Mesothelial cell of epicardium (in vitro differentiated cells): Measurements from ENCODE around the gene PTPRCAP. TPM values are rescaled to one million over a fixed set of nuclear protein-coding genes. Genes with fewer than 3 reads are reported as not detected.
"Not testable (repeated sequence)": the region's sequence is repeated elsewhere in the genome, so short reads cannot be mapped to it uniquely, and the experiment has no call there.

Experiments
- DNase-seq, 2 experiments: peaks; one replicate each; pipeline ENCODE4 v3.0.0; 2021; ENCODE audit warnings: low spot score in 2 of 2; ENCODE audit not compliant: unreplicated experiment in 2 of 2
- H3K27ac Mint-ChIP-seq: 2 replicates; pipeline ENCODE4 v1.8.0; 2021; ENCODE audit warnings: mixed read lengths
- H3K27me3 Mint-ChIP-seq: 2 replicates; pipeline ENCODE4 v1.8.0; 2021; ENCODE audit warnings: low read depth, mixed read lengths
- H3K36me3 Mint-ChIP-seq: 2 replicates; pipeline ENCODE4 v1.8.0; 2021; ENCODE audit warnings: mixed read lengths
- H3K4me1 Mint-ChIP-seq: 2 replicates; pipeline ENCODE4 v1.8.0; 2021; ENCODE audit warnings: mixed read lengths
- H3K4me3 Mint-ChIP-seq: 2 replicates; pipeline ENCODE4 v1.8.0; 2021; ENCODE audit warnings: mild to moderate bottlenecking, moderate library complexity, mixed read lengths
- H3K9me3 Mint-ChIP-seq: 2 replicates; pipeline ENCODE4 v1.8.0; 2021; ENCODE audit warnings: mixed read lengths
- CTCF ChIP-seq: fragments of 200-600 bp; sonication (generic); IDR thresholded peaks from one replicate; pipeline ENCODE4 v1.5.0; 2021; ENCODE audit warnings: antibody characterized with exemption; ENCODE audit not compliant: unreplicated experiment
- total RNA-seq: library from RNA; stranded (reverse); gene quantifications from 3 replicates; pipeline ENCODE4 v1.2.1, GENCODE V29; 2021

The PTPRCAP gene
- total RNA-seq, 1 donor from 2014 or later: 1.8 TPM

DNA sequence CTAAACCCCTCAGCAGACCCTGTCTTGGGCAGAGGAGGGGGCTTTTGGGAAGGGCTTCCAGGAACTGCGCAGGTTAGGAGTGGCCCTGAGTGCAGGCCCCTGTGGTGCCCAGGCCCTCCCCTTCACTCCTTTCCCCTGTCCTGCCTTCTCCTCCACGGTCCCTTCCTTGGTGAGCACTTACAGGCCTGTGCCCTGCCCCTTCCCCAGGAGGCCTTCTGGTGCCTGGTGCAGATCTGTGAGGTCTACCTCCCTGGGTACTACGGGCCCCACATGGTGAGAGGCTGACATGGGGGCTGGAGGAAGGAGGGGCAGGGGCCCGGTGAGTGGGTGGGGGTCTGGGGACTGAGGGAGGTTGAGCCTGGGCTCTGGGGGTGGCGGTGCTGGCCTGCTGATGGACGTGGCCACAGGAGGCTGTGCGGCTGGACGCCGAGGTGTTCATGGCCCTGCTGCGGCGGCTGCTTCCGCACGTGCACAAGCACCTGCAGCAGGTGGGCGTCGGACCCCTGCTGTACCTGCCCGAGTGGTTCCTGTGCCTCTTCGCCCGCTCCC is 31.0 kb downstream of the PTPRCAP start:
- H3K9me3 Mint-ChIP-seq: no peaks in the 10 kb centered on the region
- TF ChIP-seq CTCF: no peak
- H3K27me3 Mint-ChIP-seq: peaks cover 20% of the 10 kb centered on the region
- no peak overlapping the region for H3K27ac Mint-ChIP-seq
- H3K4me3 Mint-ChIP-seq: no peak overlapping the region
- H3K4me1 Mint-ChIP-seq: peaks cover 9% of the 10 kb centered on the region
- no peak for DNase-seq
- no peaks in the 10 kb centered on the region for H3K36me3 Mint-ChIP-seq

GRCh38 chr11:67405688-67406339 is 31.7 kb downstream of the PTPRCAP start:
- no peak for DNase-seq
- Mint-ChIP-seq H3K4me1 (peaks cover 10% of the 10 kb centered on the region), H3K27ac (no peak overlapping the region), H3K36me3 (no peaks in the 10 kb centered on the region), H3K27me3 (peaks cover 15% of the 10 kb centered on the region), H3K4me3 (no peak overlapping the region), H3K9me3 (no peaks in the 10 kb centered on the region)
- TF ChIP-seq CTCF: no peak

GRCh38 chr11:67405196-67405567 is 32.3 kb downstream of the PTPRCAP start:
- no peak for TF ChIP-seq CTCF
- Mint-ChIP-seq H3K4me1 (peaks cover 15% of the 10 kb centered on the region), H3K27ac (no peak overlapping the region), H3K27me3 (peaks cover 12% of the 10 kb centered on the region), H3K4me3 (no peak overlapping the region), H3K36me3 (no peaks in the 10 kb centered on the region), H3K9me3 (no peaks in the 10 kb centered on the region)
- DNase-seq: no peak

DNA sequence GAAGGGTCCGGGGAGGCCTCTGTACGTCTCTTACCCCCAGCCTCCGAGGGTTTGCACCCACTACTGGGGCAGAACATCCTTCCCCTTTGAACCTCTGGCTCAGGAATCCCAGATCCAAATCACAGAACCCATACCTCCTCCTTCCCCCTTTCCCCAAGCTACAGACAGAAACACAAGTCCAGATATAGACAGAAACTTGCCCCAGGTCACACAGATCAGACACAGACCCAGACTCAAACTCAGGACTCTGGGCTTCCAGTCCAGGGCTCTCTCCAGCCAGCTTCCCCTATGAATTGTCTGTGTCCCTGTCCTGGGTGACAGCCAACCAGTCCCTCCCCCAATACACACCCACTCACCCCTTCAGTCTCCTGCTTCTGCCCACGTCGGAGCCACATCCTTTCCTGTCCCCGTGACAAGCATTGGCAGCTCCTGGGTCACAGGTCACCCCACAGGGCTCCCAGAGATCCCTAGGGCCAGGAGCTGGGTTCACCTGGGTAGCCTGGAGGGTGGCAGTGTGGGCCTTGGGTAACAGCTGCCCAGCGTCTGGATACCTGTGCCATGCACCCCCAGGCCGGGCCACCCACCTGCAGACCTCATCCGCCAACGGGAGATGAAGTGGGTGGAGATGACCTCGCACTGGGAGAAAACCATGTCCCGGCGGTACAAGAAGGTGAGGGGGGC is 32.8 kb downstream of the PTPRCAP start:
- TF ChIP-seq CTCF: no peak
- Mint-ChIP-seq H3K36me3 (no peaks in the 10 kb centered on the region), H3K9me3 (no peaks in the 10 kb centered on the region), H3K4me3 (no peak overlapping the region), H3K27me3 (peaks cover 10% of the 10 kb centered on the region), H3K4me1 (peaks cover 17% of the 10 kb centered on the region), H3K27ac (no peak overlapping the region)
- DNase-seq: no peak

DNA sequence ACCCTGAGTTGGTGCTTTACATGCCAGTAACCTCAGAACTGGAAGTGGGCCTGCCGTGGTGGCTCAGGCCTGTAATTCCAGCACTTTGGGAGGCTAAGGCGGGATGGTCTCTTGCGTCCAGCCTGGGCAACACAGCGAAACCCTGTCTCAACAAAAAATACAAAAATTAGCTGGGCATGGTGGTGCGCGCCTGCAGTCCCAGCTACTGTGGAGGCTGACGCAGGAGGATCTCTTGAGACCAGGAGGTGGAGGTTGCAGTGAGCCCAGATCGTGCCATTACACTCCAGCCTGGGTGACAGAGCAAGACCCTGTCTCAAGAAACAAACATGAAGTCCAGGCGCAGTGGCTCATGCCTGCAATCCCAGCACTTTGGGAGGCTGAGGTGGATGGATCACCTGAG is 34.4 kb downstream of the PTPRCAP start:
- H3K36me3 Mint-ChIP-seq, H3K4me3 Mint-ChIP-seq: not testable (repeated sequence)

GRCh38 chr11:67402192-67402839 is 35.2 kb downstream of the PTPRCAP start:
- peaks cover 17% of the 10 kb centered on the region for H3K4me1 Mint-ChIP-seq
- H3K27ac Mint-ChIP-seq: peak overlapping the region; percentile 81
- not testable (repeated sequence) for H3K9me3 Mint-ChIP-seq, H3K27me3 Mint-ChIP-seq, DNase-seq, H3K36me3 Mint-ChIP-seq
- H3K4me3 Mint-ChIP-seq: peak overlapping the region; percentile 36

More for the DNA sequence above, 34.4 kb downstream of the PTPRCAP start:
- H3K27me3 Mint-ChIP-seq, H3K9me3 Mint-ChIP-seq, H3K27ac Mint-ChIP-seq, DNase-seq: not testable (repeated sequence)
- peaks cover 17% of the 10 kb centered on the region for H3K4me1 Mint-ChIP-seq
